H1 (cell line): ENCODE data around the gene ARPP21. TPM values are rescaled to one million over a fixed set of nuclear protein-coding genes. Genes with fewer than 3 reads are reported as not detected.

Experiments used
- CTCF ChIA-PET: fragments of 300-600 bp; sonication (Branson Sonifier 250); formaldehyde crosslinking; loops from one replicate; lab custom pipeline; 2021; ENCODE audit not compliant: partially characterized antibody; lab: Charles Lee
- POLR2A ChIA-PET: fragments of 300-600 bp; sonication (Branson Sonifier 250); formaldehyde crosslinking; loops from one replicate; lab custom pipeline; 2021; ENCODE audit warnings: inconsistent platforms; ENCODE audit not compliant: partially characterized antibody; lab: Charles Lee
- DNase-seq, 2 experiments: peaks; one replicate each; pipeline versions ENCODE4 v3.0.0 to v3.0.0-alpha.2; 2010 to 2022; ENCODE audit warnings: low spot score in 2 of 2, low read depth in 1 of 2, mixed read lengths in 1 of 2
- FAIRE-seq: peaks from 2 replicates; lab custom pipeline; 2011; peaks lifted over from hg19 to GRCh38; lab: Jason Lieb, UNC
- H2AFZ ChIP-seq: 2 replicates; pipeline ENCODE4 v1.8.1; 2012; ENCODE audit warnings: low read length, inconsistent platforms
- H2AK5ac ChIP-seq: 2 replicates; pipeline ENCODE4 v1.6.1; 2013; ENCODE audit warnings: low read depth, low read length
- H2BK120ac ChIP-seq: replicated peaks from 2 replicates; pipeline ENCODE3; 2013; ENCODE audit warnings: low read depth, low read length, inconsistent platforms
- H2BK12ac ChIP-seq: 2 replicates; pipeline ENCODE4 v1.6.1; 2013; ENCODE audit warnings: low read depth, low read length
- H2BK15ac ChIP-seq: 2 replicates; pipeline ENCODE4 v1.6.1; 2013; ENCODE audit warnings: low read length
- H2BK20ac ChIP-seq: 2 replicates; pipeline ENCODE4 v1.6.1; 2013; ENCODE audit warnings: low read length
- H2BK5ac ChIP-seq: 2 replicates; pipeline ENCODE4 v1.6.1; 2013; ENCODE audit warnings: low read depth, low read length
- H3K14ac ChIP-seq: 2 replicates; pipeline ENCODE4 v1.6.1; 2013; ENCODE audit warnings: inconsistent platforms; ENCODE audit not compliant: insufficient read length
- H3K18ac ChIP-seq: 2 replicates; pipeline ENCODE4 v1.6.1; 2013; ENCODE audit warnings: low read length; ENCODE audit errors: extremely low read depth
- H3K23ac ChIP-seq: 2 replicates; pipeline ENCODE4 v1.6.1; 2013; ENCODE audit warnings: inconsistent platforms; ENCODE audit not compliant: insufficient read length
- H3K23me2 ChIP-seq: 2 replicates; pipeline ENCODE4 v1.6.1; 2013; ENCODE audit warnings: low read depth, low read length
- H3K27ac ChIP-seq: 2 replicates; pipeline ENCODE4 v1.6.1; 2011; ENCODE audit warnings: low read depth, low read length, inconsistent platforms
- H3K27me3 ChIP-seq, 4 experiments: replicated peaks in 1 of 4; 1 replicate in 1 of 4; 2 replicates in 3 of 4; pipeline versions ENCODE4 v1.6.1 to v1.8.1; 2011 to 2013; ENCODE audit warnings: low read length in 3 of 4, mild to moderate bottlenecking in 3 of 4, inconsistent platforms in 2 of 4, mixed read lengths in 2 of 4, moderate library complexity in 1 of 4; ENCODE audit not compliant: control insufficient read depth in 3 of 4, insufficient read depth in 3 of 4; ENCODE audit errors: extremely low read depth in 1 of 4
- H3K36me3 ChIP-seq, 4 experiments: 2 replicates each; pipeline versions ENCODE4 v1.6.1 to v1.8.1; 2011 to 2013; ENCODE audit warnings: mild to moderate bottlenecking in 4 of 4, low read length in 3 of 4, moderate library complexity in 2 of 4, control low read depth in 1 of 4, inconsistent platforms in 1 of 4; ENCODE audit not compliant: insufficient read depth in 4 of 4, control insufficient read depth in 2 of 4
- H3K4ac ChIP-seq: replicated peaks from 2 replicates; pipeline ENCODE3; 2013; ENCODE audit warnings: low read length, low read depth, mixed read lengths, inconsistent platforms; ENCODE audit not compliant: insufficient read length
- H3K4me1 ChIP-seq, 4 experiments: replicated peaks in 1 of 4; 1 replicate in 1 of 4; 2 replicates in 3 of 4; pipeline versions ENCODE4 v1.6.1 to v1.8.1; 2011 to 2013; ENCODE audit warnings: low read length in 3 of 4, inconsistent platforms in 2 of 4, mixed read lengths in 1 of 4; ENCODE audit not compliant: insufficient read depth in 4 of 4, control insufficient read depth in 3 of 4
- H3K4me2 ChIP-seq, 2 experiments: 2 replicates each; pipeline versions ENCODE4 v1.6.1 to v1.8.1; 2011 to 2013; ENCODE audit warnings: low read depth in 2 of 2, low read length in 2 of 2, control low read depth in 1 of 2, inconsistent platforms in 1 of 2, mild to moderate bottlenecking in 1 of 2; ENCODE audit not compliant: insufficient read depth in 1 of 2
- H3K4me3 ChIP-seq, 4 experiments: fragments of 200-600, 300-600 bp in 1 of 4; sonication (generic), shearing (Covaris generic), sonication (Bioruptor Twin) in 1 of 4; 2 replicates each; pipeline versions ENCODE4 v1.5.1 to v1.8.1; 2011 to 2016; ENCODE audit warnings: low read length in 4 of 4, low read depth in 3 of 4, control low read depth in 2 of 4, inconsistent platforms in 2 of 4, mild to moderate bottlenecking in 2 of 4, mixed read lengths in 1 of 4, moderate library complexity in 1 of 4; ENCODE audit not compliant: insufficient read depth in 2 of 4; ENCODE audit errors: extremely low read depth in 1 of 4
- H3K56ac ChIP-seq: replicated peaks from 2 replicates; pipeline ENCODE3; 2013; ENCODE audit warnings: low read depth, mild to moderate bottlenecking, mixed read lengths, low read length, inconsistent platforms; ENCODE audit not compliant: insufficient read length
- H3K79me1 ChIP-seq: 2 replicates; pipeline ENCODE4 v1.6.1; 2013; ENCODE audit warnings: low read depth, low read length, control low read depth
- H3K79me2 ChIP-seq, 2 experiments: 2 replicates each; pipeline versions ENCODE4 v1.6.1 to v1.8.1; 2012 to 2013; ENCODE audit warnings: low read length in 2 of 2, mild to moderate bottlenecking in 2 of 2, inconsistent platforms in 1 of 2; ENCODE audit not compliant: insufficient read depth in 2 of 2, control insufficient read depth in 1 of 2
- H3K9ac ChIP-seq, 4 experiments: replicated peaks in 1 of 4; 1 replicate in 1 of 4; 2 replicates in 3 of 4; pipeline versions ENCODE4 v1.6.1 to v1.8.1; 2011 to 2013; ENCODE audit warnings: low read depth in 3 of 4, low read length in 3 of 4, control low read depth in 2 of 4, mild to moderate bottlenecking in 2 of 4, moderate library complexity in 2 of 4, inconsistent platforms in 1 of 4; ENCODE audit errors: extremely low read depth in 1 of 4
- H3K9me3 ChIP-seq, 2 experiments: 2 replicates each; pipeline versions ENCODE4 v1.6.1 to v1.8.1; 2012 to 2013; ENCODE audit warnings: mild to moderate bottlenecking in 2 of 2, moderate library complexity in 2 of 2, control low read depth in 1 of 2, inconsistent platforms in 1 of 2, low read depth in 1 of 2, low read length in 1 of 2, mixed read lengths in 1 of 2; ENCODE audit not compliant: insufficient read depth in 2 of 2
- H4K20me1 ChIP-seq, 2 experiments: replicated peaks in 1 of 2; 2 replicates each; pipeline versions ENCODE3 to v1.8.1; 2011 to 2013; ENCODE audit warnings: inconsistent platforms in 2 of 2, low read length in 2 of 2, mild to moderate bottlenecking in 1 of 2; ENCODE audit not compliant: insufficient read depth in 2 of 2, control insufficient read depth in 1 of 2
- H4K5ac ChIP-seq: 2 replicates; pipeline ENCODE4 v1.6.1; 2013; ENCODE audit warnings: low read length, low read depth, mixed read lengths, inconsistent platforms; ENCODE audit not compliant: insufficient read length
- H4K8ac ChIP-seq: 2 replicates; pipeline ENCODE4 v1.8.0; 2013; ENCODE audit warnings: mild to moderate bottlenecking, moderate library complexity, low read length, inconsistent platforms; ENCODE audit not compliant: insufficient read depth; ENCODE audit errors: extremely low read depth
- H4K91ac ChIP-seq: replicated peaks from 2 replicates; pipeline ENCODE3; 2013; ENCODE audit warnings: low read length, mixed read lengths, inconsistent platforms; ENCODE audit not compliant: insufficient read length
- EGR1 ChIP-seq: IDR thresholded peaks from 2 replicates; pipeline ENCODE4 v1.6.1; 2011; ENCODE audit warnings: low read depth, low read length, borderline replicate concordance
- GTF2F1 ChIP-seq: IDR thresholded peaks from 2 replicates; pipeline ENCODE4 v1.6.1; 2012; ENCODE audit warnings: low read depth, low read length, improper control_type of control experiment, borderline replicate concordance
- JUND ChIP-seq: IDR thresholded peaks from 2 replicates; pipeline ENCODE4 v1.6.1; 2011; ENCODE audit warnings: mild to moderate bottlenecking, improper control_type of control experiment, low read length
- PHF8 ChIP-seq: fragments of 200-600 bp; sonication (generic); conservative IDR thresholded peaks from 2 replicates; pipeline ENCODE4 v1.7.1; 2012; ENCODE audit warnings: low read depth, mild to moderate bottlenecking, inconsistent platforms, low read length, moderate library complexity
- RFX5 ChIP-seq: IDR thresholded peaks from 2 replicates; pipeline ENCODE4 v1.6.1; 2011; ENCODE audit warnings: low read depth, low read length, improper control_type of control experiment, borderline replicate concordance
- SIN3A ChIP-seq, 2 experiments: IDR thresholded peaks in 1 of 2; conservative IDR thresholded peaks in 1 of 2; 2 replicates each; pipeline ENCODE4 v1.6.1; 2011 to 2012; ENCODE audit warnings: low read length in 2 of 2, improper control_type of control experiment in 1 of 2, low read depth in 1 of 2, mild to moderate bottlenecking in 1 of 2
- SP2 ChIP-seq: IDR thresholded peaks from 2 replicates; pipeline ENCODE4 v1.6.1; 2012; ENCODE audit warnings: mild to moderate bottlenecking, low read length, inconsistent platforms
- TAF7 ChIP-seq: optimal IDR thresholded peaks from 2 replicates; pipeline ENCODE3; 2011; ENCODE audit warnings: low read depth, mild to moderate bottlenecking, inconsistent platforms, low read length, moderate library complexity, borderline replicate concordance
- WGBS, 2 experiments: shearing (Covaris generic) in 1 of 2; methylation state at CpG; one replicate each; pipeline versions ENCODE4 v1.1.6 to v1.1.7; 2013 to 2015; ENCODE audit warnings: low lambda C conversion rate in 2 of 2, mixed read lengths in 2 of 2, inconsistent platforms in 1 of 2, low coverage in 1 of 2, missing lambda C conversion rate in 1 of 2; ENCODE audit not compliant: insufficient replicate concordance in 2 of 2, insufficient coverage in 1 of 2, insufficient read length in 1 of 2; ENCODE audit errors: extremely low coverage in 1 of 2, missing lambda C conversion rate in 1 of 2; 5-methylcytosine and 5-hydroxymethylcytosine counted together
- polyA plus RNA-seq, 7 experiments: library from polyadenylated mRNA; depleted of rRNA in 3 of 7; stranded (reverse) in 5 of 7; unstranded in 2 of 7; fragments of >200 nt in 5 of 7; fragments of 200-250 nt in 2 of 7; gene quantifications; 1 replicate in 5 of 7; 2 replicates in 1 of 7; 4 replicates in 1 of 7; pipeline versions ENCODE4 v1.2.1 to v1.2.3, GENCODE V29; 2011 to 2013; ENCODE audit warnings: missing spikeins in 2 of 7, mixed read lengths in 2 of 7
- total RNA-seq: library from RNA; stranded (reverse); fragmentation: NEBNext Ultra II Directional; extraction: Animal tissue kit (Norgen Biotek cat#: 25700); gene quantifications from 2 replicates; pipeline ENCODE4 v1.2.1, GENCODE V29; 2021
- TF ChIP-seq, protein P1 (sequence below), 3 experiments: IDR thresholded peaks; 1 replicate in 2 of 3; 2 replicates in 1 of 3; pipeline versions ENCODE4 v1.5.1 to v1.6.1; 2011; ENCODE audit warnings: low read length in 3 of 3, mild to moderate bottlenecking in 3 of 3, inconsistent platforms in 2 of 3, low read depth in 1 of 3, moderate library complexity in 1 of 3; ENCODE audit not compliant: insufficient read depth in 1 of 3; ENCODE audit errors: control extremely low read depth in 1 of 3

Gene ARPP21
- total and polyA plus RNA-seq, 2 of the 8 experiments (the other 6 are each of a cell fraction or from before 2014, with no cell fraction given) = not detected

- H2BK12ac ChIP-seq = no peak overlapping the region
- no peak overlapping the region for H3K56ac ChIP-seq
- no peak overlapping the region for H2BK120ac ChIP-seq
- CTCF ChIA-PET = interaction anchor here (1.3 kb wide), 1 partner anchor 180 kb away, joined by 3 read pairs; no protein-coding TSS in a partner anchor
- H2AFZ ChIP-seq = 0 out of 2 replicates have a peak overlapping the region, but pooled peaks have one; percentile 24
- no peaks in the 10 kb centered on the region for H3K9me3 ChIP-seq
- H3K79me1 ChIP-seq = no peaks in the 10 kb centered on the region
- TF ChIP-seq GTF2F1 (no peak), SP2 (no peak), RFX5 (no peak), PHF8 (no peak), JUND (no peak), EGR1 (no peak), TAF7 (no peak), SIN3A (conservative IDR thresholded peaks at IDR 0.05 in 1 of 2, IDR thresholded peaks at IDR 0.05 in 1 of 2; ENCODE audit: low read depth in 1 of 2, low read length in 2 of 2) (no peak)
- TF ChIP-seq, protein P1, sequence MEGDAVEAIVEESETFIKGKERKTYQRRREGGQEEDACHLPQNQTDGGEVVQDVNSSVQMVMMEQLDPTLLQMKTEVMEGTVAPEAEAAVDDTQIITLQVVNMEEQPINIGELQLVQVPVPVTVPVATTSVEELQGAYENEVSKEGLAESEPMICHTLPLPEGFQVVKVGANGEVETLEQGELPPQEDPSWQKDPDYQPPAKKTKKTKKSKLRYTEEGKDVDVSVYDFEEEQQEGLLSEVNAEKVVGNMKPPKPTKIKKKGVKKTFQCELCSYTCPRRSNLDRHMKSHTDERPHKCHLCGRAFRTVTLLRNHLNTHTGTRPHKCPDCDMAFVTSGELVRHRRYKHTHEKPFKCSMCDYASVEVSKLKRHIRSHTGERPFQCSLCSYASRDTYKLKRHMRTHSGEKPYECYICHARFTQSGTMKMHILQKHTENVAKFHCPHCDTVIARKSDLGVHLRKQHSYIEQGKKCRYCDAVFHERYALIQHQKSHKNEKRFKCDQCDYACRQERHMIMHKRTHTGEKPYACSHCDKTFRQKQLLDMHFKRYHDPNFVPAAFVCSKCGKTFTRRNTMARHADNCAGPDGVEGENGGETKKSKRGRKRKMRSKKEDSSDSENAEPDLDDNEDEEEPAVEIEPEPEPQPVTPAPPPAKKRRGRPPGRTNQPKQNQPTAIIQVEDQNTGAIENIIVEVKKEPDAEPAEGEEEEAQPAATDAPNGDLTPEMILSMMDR (IDR thresholded peaks at IDR 0.05; ENCODE audit: control extremely low read depth in 1 of 3, insufficient read depth in 1 of 3, low read depth in 1 of 3, low read length in 3 of 3) = no peak
- no peak overlapping the region for H2BK5ac ChIP-seq
- no peaks in the 10 kb centered on the region for H3K36me3 ChIP-seq
- 94% methylated on average over 4 of the region's 4 CpGs; no CpG with 5 or more reads in 1 of the 2 experiments for WGBS, 2 experiments
- H3K4me3 ChIP-seq = no peak overlapping the region
- no peak overlapping the region for H3K9ac ChIP-seq
- DNase-seq = no peak
- no peaks in the 10 kb centered on the region; a peak in 1 of 7 replicates for H3K4me1 ChIP-seq
- no peaks in the 10 kb centered on the region for H4K20me1 ChIP-seq
- H3K23me2 ChIP-seq = no peaks in the 10 kb centered on the region
- POLR2A ChIA-PET = no interaction called here
- H3K79me2 ChIP-seq = no peaks in the 10 kb centered on the region
- no peak overlapping the region for H2BK15ac ChIP-seq
- no peak for FAIRE-seq
- H4K91ac ChIP-seq = no peak overlapping the region
- no peak overlapping the region for H3K4me2 ChIP-seq
- H2BK20ac ChIP-seq = no peak overlapping the region
- no peaks in the 10 kb centered on the region for H3K27me3 ChIP-seq
- H3K18ac ChIP-seq = no peak overlapping the region
- no peak overlapping the region for H4K5ac ChIP-seq
- H3K23ac ChIP-seq = no peak overlapping the region
- no peak overlapping the region for H2AK5ac ChIP-seq
- H3K4ac ChIP-seq = no peak overlapping the region
- no peak overlapping the region for H3K14ac ChIP-seq
- no peak overlapping the region for H4K8ac ChIP-seq
- H3K27ac ChIP-seq = no peak overlapping the region
These were observed 146.0 kb downstream of the ARPP21 start for GRCh38 chr3:35785234-35785888.
